NCI-H128 (cell line): Measurements from ENCODE around the gene NXPH1.

ENCODE experiments used
- DNase-seq: peaks from one replicate; lab custom pipeline; 2025; ENCODE audit not compliant: unreplicated experiment; lab: John Stamatoyannopoulos, UW

NXPH1 gene

GRCh38 chr7:8435590-8436545 lies 2.5 kb downstream of the NXPH1 start:
- no peak for DNase-seq

DNA sequence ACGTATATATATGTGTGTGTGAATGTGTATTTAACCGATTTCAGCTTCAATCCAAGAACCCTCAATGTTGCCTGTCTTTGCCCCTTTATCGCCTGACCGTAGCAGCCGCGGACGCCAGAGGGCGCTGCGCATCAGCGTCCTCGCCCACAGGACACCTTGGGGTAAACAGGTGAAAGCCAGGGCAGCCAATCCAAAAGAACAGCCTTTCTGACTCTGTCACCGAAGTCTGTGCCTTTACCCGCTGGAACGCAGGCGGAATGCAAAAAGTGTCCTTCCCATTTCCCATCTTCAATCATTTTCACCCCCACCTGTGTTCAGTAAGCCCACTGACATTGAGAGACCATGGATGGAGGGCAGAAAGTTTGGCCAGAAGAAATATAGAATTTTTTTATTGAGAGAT lies 3.6 kb downstream of the NXPH1 start:
- no peak for DNase-seq

GRCh38 chr7:8437606-8438005 lies 4.2 kb downstream of the NXPH1 start:
- no peak for DNase-seq

GRCh38 chr7:8440670-8441069 lies 7.3 kb downstream of the NXPH1 start:
- DNase-seq: no peak

DNA sequence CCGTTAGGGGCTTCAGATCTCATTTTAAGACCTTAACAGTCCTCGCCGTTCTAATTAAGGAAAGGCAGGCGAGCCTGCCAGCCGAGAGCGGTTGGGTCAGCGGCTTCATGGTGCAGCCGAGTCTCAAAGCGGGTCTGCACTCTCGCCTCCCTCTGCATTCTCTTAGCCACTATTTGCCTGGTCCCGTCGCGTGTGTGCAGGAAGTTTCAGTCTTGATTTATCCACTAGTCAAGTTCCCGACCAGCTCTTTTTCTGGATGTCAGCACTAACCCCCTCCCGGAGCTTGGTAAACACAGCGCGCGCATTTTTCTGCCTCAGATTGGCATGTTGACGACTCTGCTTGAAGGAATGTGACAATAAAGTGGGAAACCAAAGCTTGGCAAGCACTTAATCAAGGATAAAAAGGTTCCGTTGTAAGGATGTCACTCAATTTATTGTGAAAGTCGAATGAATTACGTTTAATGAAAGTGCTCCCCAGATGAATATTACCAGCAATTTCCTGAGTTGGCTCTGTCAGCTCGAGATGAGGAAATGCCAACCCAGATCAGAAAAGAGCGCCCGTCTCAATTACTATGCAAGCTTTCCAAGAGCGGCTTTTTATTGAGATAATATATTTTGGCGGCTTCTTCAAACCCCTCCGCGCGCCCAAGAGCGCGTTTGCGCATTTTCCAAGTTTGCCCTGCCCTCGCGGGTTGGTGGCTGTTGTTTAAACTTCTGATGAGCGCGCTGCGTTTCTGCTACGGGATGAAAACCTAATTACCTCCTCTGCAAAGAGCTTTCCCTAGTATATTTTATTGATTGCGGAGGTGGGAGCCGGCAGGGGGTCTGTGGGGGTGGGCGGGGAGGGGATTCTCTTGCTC lies 7.9 kb downstream of the NXPH1 start:
- DNase-seq: no peak

DNA sequence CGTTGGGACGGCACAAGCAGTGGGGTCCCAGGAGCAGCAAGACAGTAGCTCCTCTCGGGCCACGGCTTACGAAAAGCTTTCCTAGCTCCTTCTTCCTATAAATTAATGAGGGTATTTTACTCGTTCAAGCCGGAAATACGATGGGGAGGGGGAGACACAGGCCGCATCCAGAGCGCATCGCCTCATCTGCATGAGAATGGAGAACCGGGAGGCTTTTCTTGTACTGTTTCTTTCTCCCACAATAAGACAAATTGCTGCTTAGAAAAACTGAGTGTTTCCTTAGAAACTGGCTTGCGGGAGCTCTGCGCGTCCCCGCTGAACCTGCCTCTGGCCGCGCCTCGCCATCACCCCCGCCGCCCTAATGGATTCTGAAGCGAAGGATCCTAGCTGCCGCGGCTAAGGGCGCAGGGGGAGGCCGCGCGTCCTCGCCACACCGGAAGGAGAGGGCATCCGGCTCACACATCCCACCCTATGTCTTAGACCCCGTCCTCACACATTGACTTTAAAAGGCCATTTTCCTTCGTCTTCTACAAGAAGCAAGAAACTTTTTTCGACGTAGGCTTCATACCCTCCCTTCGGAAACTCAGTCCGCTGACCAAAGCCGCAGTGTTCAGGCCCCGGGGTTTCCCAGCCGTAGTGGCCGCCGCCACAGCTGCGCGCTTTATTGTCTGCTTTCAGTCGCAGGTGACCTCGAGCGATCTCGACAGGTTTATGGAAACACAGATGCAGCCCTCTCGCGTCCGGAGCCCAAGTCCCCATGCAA lies 8.8 kb downstream of the NXPH1 start:
- no peak for DNase-seq

GRCh38 chr7:8442814-8443304 lies 9.4 kb downstream of the NXPH1 start:
- DNase-seq: no peak

- no peak for DNase-seq
These were observed 10.4 kb downstream of the NXPH1 start for GRCh38 chr7:8443576-8444467.

- no peak for DNase-seq
These were observed 11.0 kb downstream of the NXPH1 start for GRCh38 chr7:8444468-8444769.

DNA sequence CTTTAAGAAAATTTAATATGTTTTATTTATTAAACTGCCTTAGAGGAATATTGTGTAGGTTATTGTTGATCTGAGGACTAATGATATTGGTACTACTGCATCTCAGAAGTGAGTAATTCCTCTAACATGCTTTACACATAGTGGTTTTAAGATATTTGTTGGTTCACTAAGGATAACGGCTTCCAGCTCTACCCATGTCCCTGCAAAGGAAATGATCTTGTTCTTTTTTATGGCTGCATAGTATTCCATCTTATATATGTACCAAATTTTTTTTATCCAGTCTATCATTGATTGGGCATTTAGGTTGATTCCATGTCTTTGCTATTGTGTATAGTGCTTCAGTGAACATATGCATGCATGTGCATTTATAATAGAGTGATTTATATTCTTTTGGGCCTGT lies 20.1 kb downstream of the NXPH1 start:
- DNase-seq: no peak

DNA sequence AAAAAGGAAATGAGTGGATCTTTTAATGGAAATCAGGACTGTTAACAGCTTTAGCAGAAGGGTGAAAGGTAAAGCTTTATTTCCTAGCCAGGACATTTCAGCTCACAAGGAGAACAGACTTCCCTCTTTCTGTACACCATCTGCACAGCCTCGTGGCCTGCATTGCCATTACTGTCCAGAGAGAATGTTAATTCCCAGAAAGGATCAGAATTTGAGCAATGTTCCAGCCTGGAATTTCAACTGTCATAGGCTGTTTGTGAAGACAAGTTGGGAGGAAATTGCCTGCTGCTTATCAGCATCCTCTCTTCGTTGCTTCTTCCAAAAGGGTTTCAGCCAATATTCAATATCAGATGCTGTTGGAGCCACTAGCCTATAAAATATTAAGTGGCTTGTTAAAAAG lies 22.0 kb downstream of the NXPH1 start:
- no peak for DNase-seq

GRCh38 chr7:8462309-8462708 lies 28.9 kb downstream of the NXPH1 start:
- no peak for DNase-seq

DNA sequence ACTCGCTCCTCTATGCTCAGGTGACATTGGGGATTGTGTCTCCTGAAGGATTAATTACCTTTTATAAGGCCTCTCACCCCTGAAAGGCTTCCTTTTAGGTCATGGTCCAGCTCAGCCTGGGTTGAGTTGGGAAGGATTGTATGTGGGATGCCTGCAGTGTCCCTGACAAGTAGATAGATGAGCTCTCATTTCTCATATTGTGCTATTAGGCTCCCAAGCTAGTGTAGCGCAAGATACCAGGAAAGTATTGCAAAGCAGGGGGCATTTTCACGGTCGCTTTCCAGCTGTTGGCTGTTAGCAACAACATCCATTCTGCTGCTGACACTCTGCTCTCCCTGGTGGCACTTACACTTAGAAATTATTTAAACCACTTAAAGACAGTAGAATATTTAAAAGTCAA lies 31.9 kb downstream of the NXPH1 start:
- DNase-seq: no peak

DNA sequence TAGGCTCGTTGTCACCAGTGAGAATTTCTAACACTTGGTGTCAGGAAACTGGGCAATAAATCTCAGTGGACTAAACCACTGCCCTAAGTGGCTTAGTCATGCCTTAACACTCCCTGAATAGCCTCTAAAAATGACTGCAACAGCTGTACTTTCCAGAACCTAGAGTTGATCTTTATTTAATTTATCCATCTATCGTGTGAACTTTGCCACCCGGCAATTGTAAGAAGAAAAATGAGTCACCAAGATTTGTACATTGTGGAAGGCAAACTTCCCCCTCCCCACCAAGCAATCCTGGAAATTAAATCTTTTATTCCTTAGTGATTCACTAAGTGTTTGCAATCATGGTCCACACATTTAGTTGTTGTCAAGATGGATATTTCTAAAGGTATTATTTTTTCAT lies 47.1 kb downstream of the NXPH1 start:
- DNase-seq: no peak

DNA sequence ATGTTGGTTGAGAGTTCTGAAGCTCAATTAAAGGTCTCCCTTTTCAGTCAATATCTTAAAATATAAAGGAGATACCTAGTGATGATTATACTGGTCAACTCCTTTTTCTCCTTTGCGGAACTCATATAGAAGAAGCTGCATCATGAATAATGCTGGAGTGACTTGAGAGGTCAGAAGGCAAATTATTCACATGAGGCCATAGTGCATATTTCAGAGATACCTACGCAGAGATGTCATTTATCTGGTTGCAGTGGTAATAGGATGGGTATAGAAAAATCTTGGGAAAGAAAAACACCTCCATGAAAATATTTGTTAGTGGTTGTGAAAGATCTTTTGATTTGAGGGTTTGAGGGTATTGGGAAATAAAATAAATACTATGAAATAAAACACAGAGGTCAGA lies 47.7 kb downstream of the NXPH1 start:
- DNase-seq: no peak

GRCh38 chr7:8481752-8482446 lies 48.5 kb downstream of the NXPH1 start:
- no peak for DNase-seq

DNA sequence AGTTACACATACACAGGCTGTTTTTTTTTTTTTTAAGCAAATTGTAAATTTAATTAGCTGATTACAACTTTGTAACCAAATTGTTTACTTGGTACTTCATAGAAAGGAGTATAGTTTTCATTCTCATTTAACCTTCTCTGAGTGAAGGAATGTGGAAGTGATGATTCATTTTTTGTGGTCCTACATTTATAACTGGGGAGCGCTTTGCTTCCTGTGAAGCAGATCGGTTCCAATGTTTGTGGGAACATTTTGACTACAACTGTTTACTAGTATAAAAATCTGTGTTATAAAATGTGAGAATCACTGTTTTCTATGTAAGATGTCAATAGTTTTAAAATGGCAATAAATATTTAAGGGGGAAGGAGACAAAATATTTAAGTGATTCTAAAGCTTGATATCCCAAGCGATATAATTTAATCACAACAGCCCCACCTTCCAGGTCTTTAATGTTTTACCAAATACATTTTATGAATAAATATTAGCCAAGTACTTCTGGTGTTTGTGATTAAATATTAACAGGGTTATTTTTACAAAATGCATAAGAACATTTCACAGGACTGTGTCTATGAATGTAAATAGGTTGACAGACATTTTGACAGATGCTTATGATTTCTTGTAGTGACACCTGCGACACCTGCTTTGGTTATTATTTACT lies 57.1 kb downstream of the NXPH1 start:
- no peak for DNase-seq

- DNase-seq: no peak
These were observed 57.7 kb downstream of the NXPH1 start for GRCh38 chr7:8491106-8491505.
